Measurements from ENCODE around the gene NBPF4.
"Not testable (repeated sequence)": the region's sequence is repeated elsewhere in the genome, so short reads cannot be mapped to it uniquely, and the experiment has no call there.

- not testable (repeated sequence) for TF ChIP-seq POLR2AphosphoS5 (IDR thresholded peaks at IDR 0.05; ENCODE audit: low read depth, low read length); CTCF (IDR thresholded peaks at IDR 0.05)
Measured at GRCh38 chr1:108217515-108218174, 26.2 kb downstream of the NBPF4 start.
